B cell (primary cell): Measurements from ENCODE around the gene PPP6R3. TPM values are rescaled to one million over a fixed set of nuclear protein-coding genes. Genes with fewer than 3 reads are reported as not detected.

Source experiments
- ATAC-seq: fragments of 200-7000 bp; cut with Tn5 transposase; one replicate; pipeline ENCODE4 v1.10.0; 2021; ENCODE audit warnings: low read depth, mild to moderate bottlenecking, moderate number of reproducible peaks, moderate library complexity
- CTCF ChIA-PET: fragments of 350-600 bp; sonication (Branson Sonifier 250); formaldehyde crosslinking; loops from one replicate; lab custom pipeline; 2021; ENCODE audit warnings: antibody characterized with exemption, inconsistent platforms; lab: Charles Lee
- POLR2A ChIA-PET: fragments of 350-600 bp; sonication (Branson Sonifier 250); formaldehyde crosslinking; loops from one replicate; lab custom pipeline; 2021; ENCODE audit warnings: antibody characterized with exemption; lab: Charles Lee
- DNase-seq: peaks from one replicate; pipeline ENCODE4 v3.0.0; 2013
- H2AFZ ChIP-seq: 2 replicates; pipeline ENCODE4 v1.6.1; 2012; ENCODE audit warnings: mild to moderate bottlenecking, low read depth, low read length; ENCODE audit not compliant: insufficient read depth, poor library complexity, severe bottlenecking
- H3K27ac ChIP-seq, 2 donors: 1 replicate in 1 of 2; 2 replicates in 1 of 2; pipeline ENCODE4 v1.5.1; 2012 to 2013; ENCODE audit warnings: low read length in 2 of 2, mild to moderate bottlenecking in 2 of 2, moderate library complexity in 1 of 2
- H3K27me3 ChIP-seq, 4 experiments: fragments of 200-600 bp in 1 of 4; sonication (generic) in 1 of 4; replicated peaks in 1 of 4; 1 replicate in 2 of 4; 2 replicates in 2 of 4; pipeline versions ENCODE4 v1.6.1 to v1.7.0; 2013 to 2016; ENCODE audit warnings: low read length in 3 of 4, mild to moderate bottlenecking in 2 of 4, mixed read lengths in 1 of 4, moderate library complexity in 1 of 4; ENCODE audit not compliant: insufficient read depth in 4 of 4, control insufficient read depth in 3 of 4; ENCODE audit errors: control extremely low read depth in 1 of 4
- H3K36me3 ChIP-seq, 2 experiments: replicated peaks in 1 of 2; 1 replicate in 1 of 2; 2 replicates in 1 of 2; pipeline versions ENCODE4 v1.6.1 to v1.7.1; 2013; ENCODE audit warnings: low read length in 1 of 2; ENCODE audit not compliant: insufficient read depth in 2 of 2, control insufficient read depth in 1 of 2; ENCODE audit errors: control extremely low read depth in 1 of 2, extremely low read depth in 1 of 2
- H3K4me1 ChIP-seq, 2 donors: fragments of 200-600 bp in 1 of 2; sonication (generic) in 1 of 2; 1 replicate in 1 of 2; 2 replicates in 1 of 2; pipeline versions ENCODE4 v1.5.1 to v1.6.1; 2013 to 2017; ENCODE audit warnings: low read length in 2 of 2; ENCODE audit not compliant: control insufficient read depth in 2 of 2, insufficient read depth in 2 of 2
- H3K4me2 ChIP-seq: replicated peaks from 2 replicates; pipeline ENCODE3; 2012; ENCODE audit warnings: mild to moderate bottlenecking, low read depth, low read length; ENCODE audit not compliant: poor library complexity, severe bottlenecking
- H3K4me3 ChIP-seq, 5 experiments: fragments of 200-600 bp in 1 of 5; sonication (generic) in 1 of 5; 1 replicate in 3 of 5; 2 replicates in 2 of 5; pipeline versions ENCODE4 v1.5.1 to v1.7.0; 2011 to 2016; ENCODE audit warnings: low read length in 4 of 5, mild to moderate bottlenecking in 4 of 5, low read depth in 2 of 5, control low read depth in 1 of 5, moderate library complexity in 1 of 5; ENCODE audit not compliant: insufficient read depth in 1 of 5; ENCODE audit errors: control extremely low read depth in 1 of 5, extremely low read depth in 1 of 5
- H3K79me2 ChIP-seq: fragments of 200-600 bp; sonication (generic); one replicate; pipeline ENCODE4 v1.6.0; 2016; ENCODE audit warnings: low read length; ENCODE audit not compliant: control insufficient read depth, insufficient read depth
- H3K9ac ChIP-seq: fragments of 200-600 bp; sonication (generic); 2 replicates; pipeline ENCODE4 v1.6.1; 2017; ENCODE audit warnings: mild to moderate bottlenecking, low read length, moderate library complexity
- H3K9me3 ChIP-seq, 3 donors: one replicate each; pipeline versions ENCODE4 v1.6.1 to v1.7.1; 2013; ENCODE audit warnings: low read length in 2 of 3; ENCODE audit not compliant: control insufficient read depth in 2 of 3, insufficient read depth in 1 of 3; ENCODE audit errors: control extremely low read depth in 1 of 3
- H4K20me1 ChIP-seq: 2 replicates; pipeline ENCODE4 v1.6.0; 2012; ENCODE audit warnings: mild to moderate bottlenecking, low read length; ENCODE audit not compliant: insufficient read depth, control insufficient read depth, poor library complexity, severe bottlenecking
- H3K27ac Mint-ChIP-seq: one replicate; pipeline ENCODE4 v1.8.0; 2021; ENCODE audit warnings: mixed read lengths
- H3K27me3 Mint-ChIP-seq: one replicate; pipeline ENCODE4 v1.8.0; 2021; ENCODE audit warnings: mixed read lengths
- H3K4me1 Mint-ChIP-seq: one replicate; pipeline ENCODE4 v1.8.0; 2021; ENCODE audit warnings: mixed read lengths
- H3K4me3 Mint-ChIP-seq: one replicate; pipeline ENCODE4 v1.8.0; 2021; ENCODE audit warnings: mixed read lengths
- H3K9me3 Mint-ChIP-seq: one replicate; pipeline ENCODE4 v1.8.0; 2022; ENCODE audit warnings: mixed read lengths; ENCODE audit not compliant: insufficient read depth
- CTCF ChIP-seq: fragments of 200-600 bp; IDR thresholded peaks from one replicate; pipeline ENCODE4 v1.8.0; 2022; ENCODE audit warnings: antibody characterized with exemption, mild to moderate bottlenecking
- EZH2 ChIP-seq: IDR thresholded peaks from 2 replicates; pipeline ENCODE4 v1.6.1; 2012; ENCODE audit warnings: borderline replicate concordance, low read depth, mild to moderate bottlenecking, moderate library complexity, low read length; ENCODE audit not compliant: insufficient read depth, poor library complexity, severe bottlenecking
- WGBS: methylation state at CpG from one replicate; pipeline ENCODE4 v1.1.5; 2013; ENCODE audit warnings: missing lambda C conversion rate; ENCODE audit not compliant: insufficient coverage; 5-methylcytosine and 5-hydroxymethylcytosine counted together
- intact Hi-C: fragments of 100-400 bp; cut with micrococcal nuclease; formaldehyde crosslinking; loops from one replicate; pipeline ENCODE4 v1.10.0; 2022
- polyA plus RNA-seq: library from polyadenylated mRNA; depleted of rRNA; stranded (reverse); fragments of >200 nt; gene quantifications from 2 replicates; pipeline ENCODE4 v1.2.3, GENCODE V29; 2012
- total RNA-seq, 2 donors: library from RNA; stranded (reverse); fragments of 120-200 nt in 1 of 2; gene quantifications; 1 replicate in 1 of 2; 2 replicates in 1 of 2; pipeline versions ENCODE4 v1.2.3 to v1.2.4, GENCODE V29; 2013 to 2022

Gene PPP6R3
- total and polyA plus RNA-seq, 2 donors (not counting 1 experiment from before 2014, with no cell fraction given): 48.5 to 159 TPM

- Histone ChIP-seq H3K9ac (no peak overlapping the region), H3K27ac (no peak overlapping the region), H3K4me2 (no peak overlapping the region), H3K27me3 (peaks cover 0 to 8% (median 0%) of the 10 kb centered on the region in 4 experiments), H3K4me1 (no peaks in the 10 kb centered on the region), H3K79me2 (no peaks in the 10 kb centered on the region), H3K36me3 (no peaks in the 10 kb centered on the region), H4K20me1 (no peaks in the 10 kb centered on the region), H3K4me3 (no peak overlapping the region), H2AFZ (no peak overlapping the region), H3K9me3 (peaks cover 0 to 19% (median 16%) of the 10 kb centered on the region in 3 donors)
- TF ChIP-seq EZH2 (no peak), CTCF (no peak)
- ChIA-PET POLR2A (no interaction called here), CTCF (no interaction called here)
- WGBS: 72% methylated on average over 34 of the region's 38 CpGs
- H3K9me3 Mint-ChIP-seq: peaks cover 6% of the 10 kb centered on the region
- H3K27me3 Mint-ChIP-seq: peaks cover 10% of the 10 kb centered on the region
- no peak for DNase-seq
- no peak overlapping the region for H3K27ac Mint-ChIP-seq
- H3K4me1 Mint-ChIP-seq: peaks cover 3% of the 10 kb centered on the region
- H3K4me3 Mint-ChIP-seq: no peak overlapping the region
- no peak for ATAC-seq
- intact Hi-C loops: no loop called here
Observed at GRCh38 chr11:68649851-68650555, 189.5 kb downstream of the PPP6R3 start.

GRCh38 chr11:68650801-68651200, 190.2 kb downstream of the PPP6R3 start:
- H3K9ac ChIP-seq: no peak overlapping the region
- H4K20me1 ChIP-seq: no peaks in the 10 kb centered on the region
- no peak overlapping the region for H3K27ac ChIP-seq
- H3K4me1 ChIP-seq: no peaks in the 10 kb centered on the region
- no peak overlapping the region for H3K27ac Mint-ChIP-seq
- H3K9me3 Mint-ChIP-seq: peaks cover 6% of the 10 kb centered on the region
- no peaks in the 10 kb centered on the region for H3K79me2 ChIP-seq
- ATAC-seq (no peak), DNase-seq (no peak)
- ChIA-PET POLR2A (no interaction called here), CTCF (no interaction called here)
- H3K27me3 ChIP-seq: peaks cover 0 to 8% (median 0%) of the 10 kb centered on the region in 4 experiments
- no peak overlapping the region for H3K4me3 ChIP-seq
- no peak overlapping the region for H3K4me3 Mint-ChIP-seq
- no peak overlapping the region for H3K4me2 ChIP-seq
- peaks cover 3% of the 10 kb centered on the region for H3K4me1 Mint-ChIP-seq
- peaks cover 17% of the 10 kb centered on the region for H3K27me3 Mint-ChIP-seq
- H2AFZ ChIP-seq: no peak overlapping the region
- TF ChIP-seq CTCF: no peak
- TF ChIP-seq EZH2: no peak
- intact Hi-C loops: no loop called here
- WGBS: 98% methylated on average over 14 of the region's 14 CpGs
- peaks cover 0 to 23% (median 16%) of the 10 kb centered on the region in 3 donors for H3K9me3 ChIP-seq
- no peaks in the 10 kb centered on the region for H3K36me3 ChIP-seq
